Measurements from ENCODE around the gene CTSV. TPM values are rescaled to one million over a fixed set of nuclear protein-coding genes. Genes with fewer than 3 reads are reported as not detected.
"Not testable (repeated sequence)": the region's sequence is repeated elsewhere in the genome, so short reads cannot be mapped to it uniquely, and the experiment has no call there.

Gene CTSV
- polyA plus RNA-seq, 3 donors from 2014 or later = 0.26 TPM; not detected in 2

- H3K27ac Mint-ChIP-seq; H3K9me3 Mint-ChIP-seq; H3K27me3 Mint-ChIP-seq (ENCODE audit: low read depth in 3 of 3); H3K4me3 Mint-ChIP-seq; H3K36me3 Mint-ChIP-seq; DNase-seq: not testable (repeated sequence)
- H3K4me1 Mint-ChIP-seq = peaks cover 20 to 43% of the 10 kb centered on the region in 2 donors
These were observed 36.7 kb downstream of the CTSV start for GRCh38 chr9:97002195-97002594.

GRCh38 chr9:97001338-97001737, 37.6 kb downstream of the CTSV start:
- H3K36me3 Mint-ChIP-seq; H3K4me3 Mint-ChIP-seq; H3K27me3 Mint-ChIP-seq (ENCODE audit: low read depth in 3 of 3); H3K9me3 Mint-ChIP-seq; DNase-seq; H3K27ac Mint-ChIP-seq: not testable (repeated sequence)
- H3K4me1 Mint-ChIP-seq = peaks cover 21 to 47% of the 10 kb centered on the region in 2 donors

DNA sequence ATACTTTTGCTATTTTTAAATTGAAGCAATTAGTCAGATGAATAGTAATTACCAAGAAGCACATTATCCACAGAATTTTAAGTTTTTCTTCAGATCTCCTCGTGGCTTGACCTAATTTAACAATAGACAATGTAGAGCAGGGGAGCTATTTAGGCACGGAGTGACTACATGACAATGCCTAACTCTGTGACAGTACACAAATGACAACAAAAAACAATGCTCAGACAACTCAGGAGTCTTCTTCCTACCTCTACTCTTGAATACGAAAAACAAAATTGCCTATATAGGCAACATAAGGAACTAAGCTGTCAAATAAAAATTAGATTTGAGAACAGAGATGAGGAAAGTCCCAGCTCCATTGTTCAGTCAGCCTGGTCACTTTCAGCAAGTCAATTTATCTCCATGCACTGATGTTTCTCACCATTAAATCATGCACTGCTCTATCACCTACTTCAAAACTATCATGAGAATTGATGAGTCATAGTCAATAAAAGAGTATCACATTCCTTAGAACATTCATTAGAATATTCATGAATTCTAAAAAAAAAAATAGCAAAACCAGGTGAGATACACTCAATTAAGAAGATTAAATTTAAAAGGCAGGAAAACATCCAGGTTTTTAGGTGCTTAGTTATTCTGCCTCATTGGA, 38.7 kb downstream of the CTSV start:
- peaks cover 22 to 47% of the 10 kb centered on the region in 2 donors for H3K4me1 Mint-ChIP-seq
- not testable (repeated sequence) for H3K27me3 Mint-ChIP-seq (ENCODE audit: low read depth in 3 of 3); H3K36me3 Mint-ChIP-seq; DNase-seq; H3K9me3 Mint-ChIP-seq; H3K27ac Mint-ChIP-seq; H3K4me3 Mint-ChIP-seq

- not testable (repeated sequence) for H3K27me3 Mint-ChIP-seq (ENCODE audit: low read depth in 3 of 3); H3K36me3 Mint-ChIP-seq; H3K27ac Mint-ChIP-seq; H3K4me3 Mint-ChIP-seq; H3K9me3 Mint-ChIP-seq; DNase-seq
- H3K4me1 Mint-ChIP-seq = peaks cover 22 to 47% of the 10 kb centered on the region in 2 donors
These were observed 39.2 kb downstream of the CTSV start for GRCh38 chr9:96999733-97000132.

- not testable (repeated sequence) for H3K36me3 Mint-ChIP-seq; H3K27me3 Mint-ChIP-seq (ENCODE audit: low read depth in 3 of 3); H3K4me3 Mint-ChIP-seq; DNase-seq; H3K27ac Mint-ChIP-seq; H3K9me3 Mint-ChIP-seq
- peaks cover 19 to 39% of the 10 kb centered on the region in 2 donors for H3K4me1 Mint-ChIP-seq
These were observed 41.8 kb downstream of the CTSV start for GRCh38 chr9:96997009-96997701.

GRCh38 chr9:96994531-96995016, 44.4 kb downstream of the CTSV start:
- not testable (repeated sequence) for H3K36me3 Mint-ChIP-seq; H3K9me3 Mint-ChIP-seq; H3K4me3 Mint-ChIP-seq; DNase-seq; H3K27ac Mint-ChIP-seq; H3K27me3 Mint-ChIP-seq (ENCODE audit: low read depth in 3 of 3)
- peaks cover 13 to 27% of the 10 kb centered on the region in 2 donors for H3K4me1 Mint-ChIP-seq

GRCh38 chr9:96992303-96992702, 46.6 kb downstream of the CTSV start:
- not testable (repeated sequence) for H3K36me3 Mint-ChIP-seq; DNase-seq; H3K9me3 Mint-ChIP-seq; H3K27me3 Mint-ChIP-seq (ENCODE audit: low read depth in 3 of 3); H3K27ac Mint-ChIP-seq; H3K4me3 Mint-ChIP-seq
- H3K4me1 Mint-ChIP-seq = peaks cover 16 to 21% of the 10 kb centered on the region in 2 donors

DNA sequence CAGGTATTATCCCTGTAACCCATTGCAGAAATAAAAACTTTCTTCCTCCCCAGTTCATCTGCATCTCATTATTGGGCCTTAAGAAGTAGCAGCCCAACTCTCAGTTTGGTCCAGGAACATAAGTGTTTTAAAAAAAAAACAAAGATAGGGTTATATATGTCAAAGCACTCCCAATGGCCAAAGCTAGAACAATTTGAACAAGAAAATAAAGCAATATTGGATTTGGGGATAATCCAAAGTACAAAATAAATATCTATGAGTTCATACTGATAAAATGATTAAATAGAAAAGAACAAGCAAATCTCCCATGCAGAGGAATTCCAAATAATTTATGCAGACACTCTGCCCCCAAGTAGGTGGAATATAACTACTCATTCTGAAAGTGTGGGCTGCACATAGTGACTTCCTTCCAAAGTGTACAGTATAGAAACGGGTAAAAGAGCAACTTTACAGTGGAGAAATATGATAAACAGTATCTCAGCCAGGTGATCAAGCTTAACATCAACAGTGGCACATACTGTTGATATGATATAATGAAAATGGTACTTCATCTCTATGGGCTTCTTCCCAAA, 49.1 kb downstream of the CTSV start:
- peaks cover 15 to 29% of the 10 kb centered on the region in 2 donors for H3K4me1 Mint-ChIP-seq
- not testable (repeated sequence) for H3K4me3 Mint-ChIP-seq; H3K36me3 Mint-ChIP-seq; DNase-seq; H3K9me3 Mint-ChIP-seq; H3K27me3 Mint-ChIP-seq (ENCODE audit: low read depth in 3 of 3)
- H3K27ac Mint-ChIP-seq = peak overlapping the region in 1 of 6 donors; percentile 16

DNA sequence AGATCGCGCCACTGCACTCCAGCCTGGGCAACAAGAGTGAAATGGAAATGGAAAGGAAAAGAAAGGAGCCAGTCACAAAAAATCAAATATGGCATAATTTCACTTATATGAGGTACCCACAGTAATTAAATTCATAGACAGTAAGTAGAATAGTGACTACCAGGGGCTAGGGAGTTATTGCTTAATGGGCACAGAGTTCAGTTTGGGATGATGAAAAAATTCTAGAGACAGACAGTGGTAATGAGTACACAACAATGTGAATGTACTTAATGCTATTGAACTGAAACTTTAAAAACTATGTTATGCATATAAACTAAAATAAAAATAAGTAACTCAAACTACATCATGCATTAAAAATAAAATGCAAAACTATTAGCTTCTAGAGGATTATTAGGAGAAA, 54.1 kb downstream of the CTSV start:
- not testable (repeated sequence) for H3K27ac Mint-ChIP-seq; H3K36me3 Mint-ChIP-seq; H3K9me3 Mint-ChIP-seq; H3K27me3 Mint-ChIP-seq (ENCODE audit: low read depth in 3 of 3); H3K4me3 Mint-ChIP-seq; DNase-seq
- H3K4me1 Mint-ChIP-seq = peaks cover 13 to 32% of the 10 kb centered on the region in 2 donors

GRCh38 chr9:96984139-96984538, 54.8 kb downstream of the CTSV start:
- not testable (repeated sequence) for H3K36me3 Mint-ChIP-seq; H3K27me3 Mint-ChIP-seq (ENCODE audit: low read depth in 3 of 3); DNase-seq; H3K27ac Mint-ChIP-seq; H3K4me3 Mint-ChIP-seq; H3K9me3 Mint-ChIP-seq
- peaks cover 11 to 29% of the 10 kb centered on the region in 2 donors for H3K4me1 Mint-ChIP-seq

DNA sequence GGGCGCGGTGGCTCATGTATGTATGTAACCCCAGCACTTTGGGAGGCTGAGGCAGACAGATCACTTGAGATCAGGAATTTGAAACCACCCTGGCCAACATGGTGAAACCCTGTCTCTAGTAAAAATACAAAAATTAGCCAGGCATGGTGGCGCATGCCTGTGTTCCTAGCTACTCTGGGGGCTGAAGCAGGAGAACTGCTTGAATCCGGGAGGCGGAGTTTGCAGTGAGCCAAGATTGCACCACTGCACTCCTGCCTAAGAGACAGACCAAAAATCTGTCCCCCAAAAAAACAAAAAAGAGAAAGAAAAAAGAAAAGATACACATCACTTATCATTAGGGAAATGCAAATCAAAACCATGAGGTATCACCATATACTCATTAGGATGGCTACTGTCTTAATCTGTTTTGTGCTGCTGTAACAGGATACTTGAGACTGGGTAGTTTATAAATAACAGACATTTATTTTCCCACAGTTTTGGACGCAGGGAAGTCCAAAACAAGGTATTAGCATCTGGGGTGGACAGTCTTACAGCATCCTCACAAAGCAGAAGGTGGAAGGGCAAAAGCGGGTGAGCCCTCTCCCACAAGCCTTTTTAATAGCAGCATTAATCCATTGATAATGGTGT, 55.3 kb downstream of the CTSV start:
- H3K36me3 Mint-ChIP-seq; H3K9me3 Mint-ChIP-seq; H3K4me3 Mint-ChIP-seq; H3K27me3 Mint-ChIP-seq (ENCODE audit: low read depth in 3 of 3); H3K27ac Mint-ChIP-seq; DNase-seq: not testable (repeated sequence)
- H3K4me1 Mint-ChIP-seq = peaks cover 11 to 29% of the 10 kb centered on the region in 2 donors

Data from immature natural killer cell (primary cell).